B cell (primary cell): ENCODE data around the gene KIF4A. TPM values are rescaled to one million over a fixed set of nuclear protein-coding genes. Genes with fewer than 3 reads are reported as not detected.

ENCODE experiments used
- ATAC-seq: fragments of 200-7000 bp; cut with Tn5 transposase; one replicate; pipeline ENCODE4 v1.10.0; 2021; ENCODE audit warnings: low read depth, mild to moderate bottlenecking, moderate number of reproducible peaks, moderate library complexity
- CTCF ChIA-PET: fragments of 350-600 bp; sonication (Branson Sonifier 250); formaldehyde crosslinking; loops from one replicate; lab custom pipeline; 2021; ENCODE audit warnings: antibody characterized with exemption, inconsistent platforms; lab: Charles Lee
- POLR2A ChIA-PET: fragments of 350-600 bp; sonication (Branson Sonifier 250); formaldehyde crosslinking; loops from one replicate; lab custom pipeline; 2021; ENCODE audit warnings: antibody characterized with exemption; lab: Charles Lee
- DNase-seq: peaks from one replicate; pipeline ENCODE4 v3.0.0; 2013
- H2AFZ ChIP-seq: 2 replicates; pipeline ENCODE4 v1.6.1; 2012; ENCODE audit warnings: mild to moderate bottlenecking, low read depth, low read length; ENCODE audit not compliant: insufficient read depth, poor library complexity, severe bottlenecking
- H3K27ac ChIP-seq, 2 donors: 1 replicate in 1 of 2; 2 replicates in 1 of 2; pipeline ENCODE4 v1.5.1; 2012 to 2013; ENCODE audit warnings: low read length in 2 of 2, mild to moderate bottlenecking in 2 of 2, moderate library complexity in 1 of 2
- H3K27me3 ChIP-seq, 4 experiments: fragments of 200-600 bp in 1 of 4; sonication (generic) in 1 of 4; replicated peaks in 1 of 4; 1 replicate in 2 of 4; 2 replicates in 2 of 4; pipeline versions ENCODE4 v1.6.1 to v1.7.0; 2013 to 2016; ENCODE audit warnings: low read length in 3 of 4, mild to moderate bottlenecking in 2 of 4, mixed read lengths in 1 of 4, moderate library complexity in 1 of 4; ENCODE audit not compliant: insufficient read depth in 4 of 4, control insufficient read depth in 3 of 4; ENCODE audit errors: control extremely low read depth in 1 of 4
- H3K36me3 ChIP-seq, 2 experiments: replicated peaks in 1 of 2; 1 replicate in 1 of 2; 2 replicates in 1 of 2; pipeline versions ENCODE4 v1.6.1 to v1.7.1; 2013; ENCODE audit warnings: low read length in 1 of 2; ENCODE audit not compliant: insufficient read depth in 2 of 2, control insufficient read depth in 1 of 2; ENCODE audit errors: control extremely low read depth in 1 of 2, extremely low read depth in 1 of 2
- H3K4me1 ChIP-seq, 2 donors: fragments of 200-600 bp in 1 of 2; sonication (generic) in 1 of 2; 1 replicate in 1 of 2; 2 replicates in 1 of 2; pipeline versions ENCODE4 v1.5.1 to v1.6.1; 2013 to 2017; ENCODE audit warnings: low read length in 2 of 2; ENCODE audit not compliant: control insufficient read depth in 2 of 2, insufficient read depth in 2 of 2
- H3K4me2 ChIP-seq: replicated peaks from 2 replicates; pipeline ENCODE3; 2012; ENCODE audit warnings: mild to moderate bottlenecking, low read depth, low read length; ENCODE audit not compliant: poor library complexity, severe bottlenecking
- H3K4me3 ChIP-seq, 5 experiments: fragments of 200-600 bp in 1 of 5; sonication (generic) in 1 of 5; 1 replicate in 3 of 5; 2 replicates in 2 of 5; pipeline versions ENCODE4 v1.5.1 to v1.7.0; 2011 to 2016; ENCODE audit warnings: low read length in 4 of 5, mild to moderate bottlenecking in 4 of 5, low read depth in 2 of 5, control low read depth in 1 of 5, moderate library complexity in 1 of 5; ENCODE audit not compliant: insufficient read depth in 1 of 5; ENCODE audit errors: control extremely low read depth in 1 of 5, extremely low read depth in 1 of 5
- H3K79me2 ChIP-seq: fragments of 200-600 bp; sonication (generic); one replicate; pipeline ENCODE4 v1.6.0; 2016; ENCODE audit warnings: low read length; ENCODE audit not compliant: control insufficient read depth, insufficient read depth
- H3K9ac ChIP-seq: fragments of 200-600 bp; sonication (generic); 2 replicates; pipeline ENCODE4 v1.6.1; 2017; ENCODE audit warnings: mild to moderate bottlenecking, low read length, moderate library complexity
- H3K9me3 ChIP-seq, 3 donors: one replicate each; pipeline versions ENCODE4 v1.6.1 to v1.7.1; 2013; ENCODE audit warnings: low read length in 2 of 3; ENCODE audit not compliant: control insufficient read depth in 2 of 3, insufficient read depth in 1 of 3; ENCODE audit errors: control extremely low read depth in 1 of 3
- H4K20me1 ChIP-seq: 2 replicates; pipeline ENCODE4 v1.6.0; 2012; ENCODE audit warnings: mild to moderate bottlenecking, low read length; ENCODE audit not compliant: insufficient read depth, control insufficient read depth, poor library complexity, severe bottlenecking
- H3K27ac Mint-ChIP-seq: one replicate; pipeline ENCODE4 v1.8.0; 2021; ENCODE audit warnings: mixed read lengths
- H3K27me3 Mint-ChIP-seq: one replicate; pipeline ENCODE4 v1.8.0; 2021; ENCODE audit warnings: mixed read lengths
- H3K4me1 Mint-ChIP-seq: one replicate; pipeline ENCODE4 v1.8.0; 2021; ENCODE audit warnings: mixed read lengths
- H3K4me3 Mint-ChIP-seq: one replicate; pipeline ENCODE4 v1.8.0; 2021; ENCODE audit warnings: mixed read lengths
- H3K9me3 Mint-ChIP-seq: one replicate; pipeline ENCODE4 v1.8.0; 2022; ENCODE audit warnings: mixed read lengths; ENCODE audit not compliant: insufficient read depth
- EZH2 ChIP-seq: IDR thresholded peaks from 2 replicates; pipeline ENCODE4 v1.6.1; 2012; ENCODE audit warnings: borderline replicate concordance, low read depth, mild to moderate bottlenecking, moderate library complexity, low read length; ENCODE audit not compliant: insufficient read depth, poor library complexity, severe bottlenecking
- WGBS: methylation state at CpG from one replicate; pipeline ENCODE4 v1.1.5; 2013; ENCODE audit warnings: missing lambda C conversion rate; ENCODE audit not compliant: insufficient coverage; 5-methylcytosine and 5-hydroxymethylcytosine counted together
- intact Hi-C: fragments of 100-400 bp; cut with micrococcal nuclease; formaldehyde crosslinking; loops from one replicate; pipeline ENCODE4 v1.10.0; 2022
- polyA plus RNA-seq: library from polyadenylated mRNA; depleted of rRNA; stranded (reverse); fragments of >200 nt; gene quantifications from 2 replicates; pipeline ENCODE4 v1.2.3, GENCODE V29; 2012
- total RNA-seq, 2 donors: library from RNA; stranded (reverse); fragments of 120-200 nt in 1 of 2; gene quantifications; 1 replicate in 1 of 2; 2 replicates in 1 of 2; pipeline versions ENCODE4 v1.2.3 to v1.2.4, GENCODE V29; 2013 to 2022
- TF ChIP-seq, protein P1 (sequence below): fragments of 200-600 bp; IDR thresholded peaks from one replicate; pipeline ENCODE4 v1.8.0; 2022; ENCODE audit warnings: antibody characterized with exemption, mild to moderate bottlenecking

The KIF4A gene
- total and polyA plus RNA-seq, 2 donors (not counting 1 experiment from before 2014, with no cell fraction given) = 0.06 to 0.07 TPM

DNA sequence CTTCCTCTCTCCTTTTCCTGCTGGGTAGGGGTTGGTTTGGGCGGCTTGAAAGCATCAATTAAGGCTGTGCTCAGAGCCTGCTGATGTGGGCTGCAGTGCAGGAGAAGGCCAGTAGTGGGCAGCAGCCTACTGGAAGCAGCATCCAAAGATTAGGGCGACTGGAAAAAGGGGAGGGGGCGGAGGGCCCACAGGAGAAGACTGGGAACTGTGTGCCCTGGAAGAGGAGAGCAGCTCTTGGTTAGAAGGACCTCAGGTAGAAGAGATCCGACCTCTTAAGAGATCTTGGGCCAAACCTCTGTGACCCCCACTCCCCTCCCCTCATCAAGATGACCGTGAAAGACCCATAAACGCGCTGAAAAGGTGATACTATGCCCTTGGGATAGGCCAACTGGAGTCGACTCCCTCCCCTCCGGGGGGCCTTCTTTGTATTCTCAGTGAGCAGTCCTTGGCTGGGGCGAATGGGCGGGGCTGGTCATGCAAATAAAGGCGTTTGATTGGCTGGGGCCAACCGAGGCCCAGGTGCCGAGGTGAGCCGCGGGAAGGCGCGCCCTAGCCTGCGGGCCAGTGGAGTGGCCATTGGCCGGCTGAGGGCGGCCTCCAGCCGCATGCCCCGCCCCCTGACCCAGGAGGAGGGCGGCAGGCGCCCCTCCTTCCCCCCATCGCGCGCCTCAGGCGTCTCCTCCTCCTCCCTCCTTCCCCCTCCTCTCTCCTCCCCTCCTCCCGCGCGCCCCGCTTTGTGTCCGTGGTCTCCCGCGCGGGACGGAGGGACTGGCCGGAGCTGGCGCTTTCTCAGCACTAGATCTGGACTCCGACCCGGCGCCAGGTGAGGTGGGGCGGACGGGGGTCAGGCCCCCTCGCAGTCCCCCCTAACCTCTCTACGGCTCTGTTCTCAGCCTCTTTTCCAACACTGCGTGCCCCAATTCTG is 164.8 kb downstream of the KIF4A start:
- Mint-ChIP-seq H3K9me3 (no peaks in the 10 kb centered on the region), H3K4me3 (peak overlapping the region; percentile 84), H3K27me3 (no peaks in the 10 kb centered on the region), H3K27ac (peak overlapping the region; percentile 46), H3K4me1 (peaks cover 40% of the 10 kb centered on the region)
- Histone ChIP-seq H3K27me3 (no peaks in the 10 kb centered on the region), H3K4me1 (peaks cover 27 to 36% of the 10 kb centered on the region in 2 donors), H3K27ac (peak overlapping the region in 1 of 2 donors; percentile 25), H3K9ac (peak overlapping the region; percentile 63), H3K4me3 (peak overlapping the region in 4 of 5 experiments; percentile 36 to 63 (median 52)), H4K20me1 (no peaks in the 10 kb centered on the region), H2AFZ (peak overlapping the region; percentile 89), H3K9me3 (no peaks in the 10 kb centered on the region), H3K79me2 (no peaks in the 10 kb centered on the region), H3K36me3 (no peaks in the 10 kb centered on the region), H3K4me2 (peak overlapping the region; percentile 84)
- peak; percentile 67 for ATAC-seq
- TF ChIP-seq, protein P1, sequence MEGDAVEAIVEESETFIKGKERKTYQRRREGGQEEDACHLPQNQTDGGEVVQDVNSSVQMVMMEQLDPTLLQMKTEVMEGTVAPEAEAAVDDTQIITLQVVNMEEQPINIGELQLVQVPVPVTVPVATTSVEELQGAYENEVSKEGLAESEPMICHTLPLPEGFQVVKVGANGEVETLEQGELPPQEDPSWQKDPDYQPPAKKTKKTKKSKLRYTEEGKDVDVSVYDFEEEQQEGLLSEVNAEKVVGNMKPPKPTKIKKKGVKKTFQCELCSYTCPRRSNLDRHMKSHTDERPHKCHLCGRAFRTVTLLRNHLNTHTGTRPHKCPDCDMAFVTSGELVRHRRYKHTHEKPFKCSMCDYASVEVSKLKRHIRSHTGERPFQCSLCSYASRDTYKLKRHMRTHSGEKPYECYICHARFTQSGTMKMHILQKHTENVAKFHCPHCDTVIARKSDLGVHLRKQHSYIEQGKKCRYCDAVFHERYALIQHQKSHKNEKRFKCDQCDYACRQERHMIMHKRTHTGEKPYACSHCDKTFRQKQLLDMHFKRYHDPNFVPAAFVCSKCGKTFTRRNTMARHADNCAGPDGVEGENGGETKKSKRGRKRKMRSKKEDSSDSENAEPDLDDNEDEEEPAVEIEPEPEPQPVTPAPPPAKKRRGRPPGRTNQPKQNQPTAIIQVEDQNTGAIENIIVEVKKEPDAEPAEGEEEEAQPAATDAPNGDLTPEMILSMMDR = peak; percentile 69
- no peak for TF ChIP-seq EZH2
- 4% methylated on average over 14 of the region's 48 CpGs for WGBS
- intact Hi-C loops = loop anchor here (1.0 to 10.0 kb wide), 5 partner anchors 20 to 743 kb away; partner anchors contain the start of genes IGBP1 and SNX12
- DNase-seq = peak; percentile 72
- ChIA-PET POLR2A (interaction anchor here (1.3 kb wide), 1 partner anchor 20 kb away, joined by 3 read pairs; no protein-coding TSS in a partner anchor), CTCF (interaction anchor here (2.3 kb wide), 1 partner anchor 19 kb away, joined by 5 read pairs; no protein-coding TSS in a partner anchor)
